ENCODE data around the gene DNAJB14.

DNA sequence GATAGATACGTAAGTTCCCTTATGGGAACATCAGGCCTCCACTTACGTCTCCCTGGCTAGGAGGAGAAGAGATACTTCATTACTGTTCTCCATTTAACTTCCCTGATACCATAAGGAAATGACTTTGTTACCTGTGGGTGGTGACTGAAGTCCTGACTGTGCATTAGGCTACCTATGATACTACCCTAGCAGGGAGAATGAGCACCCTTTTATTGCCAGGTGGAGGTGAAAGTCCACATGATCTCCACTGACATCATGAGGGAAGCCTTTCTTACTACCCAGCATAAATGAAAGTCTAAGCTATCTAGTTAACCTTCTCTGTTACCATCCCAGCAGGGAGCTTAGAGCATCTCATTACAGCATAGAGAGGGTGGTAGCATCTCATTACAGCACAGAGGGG is 27.8 kb downstream of the DNAJB14 start:
- TF ChIP-seq, protein P1, sequence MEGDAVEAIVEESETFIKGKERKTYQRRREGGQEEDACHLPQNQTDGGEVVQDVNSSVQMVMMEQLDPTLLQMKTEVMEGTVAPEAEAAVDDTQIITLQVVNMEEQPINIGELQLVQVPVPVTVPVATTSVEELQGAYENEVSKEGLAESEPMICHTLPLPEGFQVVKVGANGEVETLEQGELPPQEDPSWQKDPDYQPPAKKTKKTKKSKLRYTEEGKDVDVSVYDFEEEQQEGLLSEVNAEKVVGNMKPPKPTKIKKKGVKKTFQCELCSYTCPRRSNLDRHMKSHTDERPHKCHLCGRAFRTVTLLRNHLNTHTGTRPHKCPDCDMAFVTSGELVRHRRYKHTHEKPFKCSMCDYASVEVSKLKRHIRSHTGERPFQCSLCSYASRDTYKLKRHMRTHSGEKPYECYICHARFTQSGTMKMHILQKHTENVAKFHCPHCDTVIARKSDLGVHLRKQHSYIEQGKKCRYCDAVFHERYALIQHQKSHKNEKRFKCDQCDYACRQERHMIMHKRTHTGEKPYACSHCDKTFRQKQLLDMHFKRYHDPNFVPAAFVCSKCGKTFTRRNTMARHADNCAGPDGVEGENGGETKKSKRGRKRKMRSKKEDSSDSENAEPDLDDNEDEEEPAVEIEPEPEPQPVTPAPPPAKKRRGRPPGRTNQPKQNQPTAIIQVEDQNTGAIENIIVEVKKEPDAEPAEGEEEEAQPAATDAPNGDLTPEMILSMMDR (IDR thresholded peaks at IDR 0.05), result no peak
- TF ChIP-seq POLR2AphosphoS5 (IDR thresholded peaks at IDR 0.05) (no peak), POLR2A (IDR thresholded peaks at IDR 0.05) (no peak)
